GM18873 (cell line): ENCODE measurements around the gene B3GNT9.

ENCODE experiments used
- ATAC-seq: cut with Tn5 transposase; IDR thresholded peaks from one replicate; pipeline ENCODE4 v1.9.1; 2021; ENCODE audit warnings: mild to moderate bottlenecking, moderate library complexity, moderate number of reproducible peaks; ENCODE audit not compliant: unreplicated experiment, low FRiP score

B3GNT9 gene

DNA sequence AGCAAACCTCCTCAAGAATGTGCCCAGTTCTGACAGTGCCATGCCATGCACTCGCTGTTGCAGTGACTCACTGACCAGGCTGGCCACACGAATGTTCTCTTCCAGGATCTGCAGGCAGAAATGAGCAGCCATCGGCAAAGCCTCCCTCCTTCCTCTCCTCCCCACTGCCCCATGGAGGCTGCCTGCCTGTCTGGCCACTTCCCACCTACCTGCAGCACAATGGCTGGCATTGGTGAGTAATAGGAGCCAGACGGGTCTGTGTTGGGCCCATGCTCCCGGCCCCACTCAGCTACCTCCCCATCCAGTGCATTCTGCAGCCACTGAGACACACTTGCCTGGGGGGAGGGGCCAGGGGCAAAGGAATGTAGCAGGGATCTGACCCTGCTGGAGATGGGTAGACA is 35.8 kb upstream of the B3GNT9 start:
- no peak for ATAC-seq

GRCh38 chr16:67185651-67186134 is 34.9 kb upstream of the B3GNT9 start:
- no peak for ATAC-seq

DNA sequence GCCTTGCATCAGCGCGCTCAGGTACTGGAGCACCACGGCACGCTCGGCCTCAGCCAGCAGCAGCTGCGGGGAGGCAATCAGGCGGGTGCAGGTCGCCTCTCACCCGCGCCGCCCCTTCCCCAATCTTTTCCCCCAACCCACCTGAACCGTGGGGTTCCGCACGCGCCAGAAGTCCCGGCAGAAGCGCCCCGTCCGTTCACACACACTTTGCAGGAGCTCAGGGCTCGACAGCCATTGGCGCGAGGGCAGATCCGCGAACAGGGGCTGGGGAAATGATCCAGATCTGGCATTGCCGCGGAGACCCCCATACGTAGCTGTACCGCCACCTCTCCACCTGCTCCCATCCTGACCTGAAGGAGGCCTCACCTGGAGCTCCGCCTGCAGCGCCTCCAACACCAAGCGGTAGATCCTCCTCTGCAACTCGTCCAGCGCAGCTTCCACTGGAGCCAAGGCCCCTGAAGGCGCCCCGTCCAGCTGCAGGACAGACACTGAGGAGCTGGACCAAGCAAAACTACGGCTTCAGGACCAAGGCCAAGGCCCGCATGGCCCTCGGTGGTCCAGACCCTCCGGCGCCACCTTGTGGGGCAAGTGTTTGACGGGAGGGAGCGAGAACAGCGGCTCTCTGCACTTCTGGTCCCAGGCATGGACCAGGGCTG is 34.3 kb upstream of the B3GNT9 start:
- ATAC-seq, result no peak

DNA sequence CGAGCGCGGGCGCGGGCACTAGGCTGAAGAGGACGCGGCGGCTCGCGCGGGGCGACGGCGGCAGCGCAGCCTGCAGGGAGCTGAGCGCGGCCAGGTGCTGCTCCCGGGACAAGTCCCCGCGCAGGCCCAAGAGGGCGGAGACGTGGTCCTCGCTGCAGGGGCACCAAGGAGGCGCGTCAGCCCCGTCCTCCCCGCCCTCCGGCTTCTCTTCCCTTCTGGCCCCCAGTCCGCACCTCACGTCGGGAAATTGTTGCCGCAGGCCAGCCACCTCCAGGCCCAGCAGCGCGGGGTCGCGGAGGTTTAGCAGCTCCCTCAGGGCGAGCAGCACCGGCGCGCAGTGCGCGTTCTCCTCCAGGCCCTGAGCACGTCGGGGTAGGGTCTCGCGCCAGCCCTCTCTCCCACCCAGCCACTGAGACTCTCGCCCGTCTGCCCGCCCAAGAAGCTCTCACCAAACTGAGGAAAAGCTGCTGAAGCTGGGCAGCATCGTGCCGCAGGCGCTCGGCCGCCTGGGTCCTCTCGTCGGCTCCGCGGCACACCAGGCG is 33.7 kb upstream of the B3GNT9 start:
- no peak for ATAC-seq

DNA sequence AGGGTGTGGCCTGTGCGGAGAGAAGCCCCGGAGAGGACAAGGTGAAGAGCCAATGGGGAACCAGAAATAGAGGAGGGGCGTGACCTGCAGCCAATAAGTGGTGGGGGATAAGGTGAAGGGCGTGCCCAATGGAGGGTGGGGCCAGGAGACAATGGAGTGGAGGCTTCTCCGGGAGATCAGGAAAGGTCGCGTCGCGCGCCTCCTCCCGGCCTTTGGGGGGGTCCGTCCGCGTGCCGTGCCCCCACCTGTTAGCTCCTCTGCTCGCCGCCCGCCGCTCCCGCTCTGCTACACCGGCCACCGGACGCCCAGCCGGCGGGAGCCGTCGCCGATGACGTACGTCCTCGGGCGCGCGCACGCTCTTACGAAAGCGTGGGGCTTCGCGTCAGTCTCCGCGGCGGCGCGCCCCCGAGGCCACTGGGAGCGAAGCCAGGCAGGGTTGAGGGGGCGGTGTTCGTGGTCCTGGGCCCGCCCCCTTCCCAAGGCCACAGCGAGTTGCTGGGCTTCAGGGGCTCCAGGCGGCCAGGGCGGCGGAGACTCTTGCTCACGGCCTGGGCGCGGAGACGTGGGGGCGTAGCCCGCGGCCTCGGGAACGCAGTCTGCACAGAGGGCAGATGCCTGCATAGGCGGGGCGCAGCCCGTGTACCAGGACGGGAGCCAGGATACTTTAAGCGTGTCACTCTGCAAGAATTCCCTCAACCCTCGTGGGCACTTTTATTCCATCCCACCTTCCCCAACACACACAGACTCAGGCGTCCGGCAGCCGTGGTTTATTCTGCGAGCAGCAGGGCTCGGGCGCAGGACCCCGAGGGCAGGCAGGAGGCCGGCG is 33.0 kb upstream of the B3GNT9 start, which contains the start of gene MATCAP1:
Gene MATCAP1, minus strand, starts transcription at position 337 of the 826 bp plus-strand sequence. CDS start 3,353 bp downstream, outside the sequence.
- peak; percentile 83 for ATAC-seq

DNA sequence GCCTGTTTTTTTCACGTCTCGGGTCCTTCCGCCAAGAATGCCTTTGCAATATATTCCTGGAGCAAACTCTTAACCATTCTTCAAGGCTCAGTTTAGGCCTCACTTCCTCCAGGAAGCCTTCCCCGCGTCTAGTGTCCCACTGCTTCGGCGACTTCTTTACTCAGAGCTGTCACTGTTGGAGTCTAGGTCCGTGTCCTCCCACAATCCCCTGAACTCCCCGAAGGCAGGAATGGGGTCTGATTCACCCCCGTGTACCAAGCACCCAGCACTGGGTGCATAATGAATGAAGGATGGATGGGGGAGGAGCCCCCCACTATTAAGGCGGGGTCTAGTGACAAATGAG is 32.5 kb upstream of the B3GNT9 start:
- no peak for ATAC-seq

DNA sequence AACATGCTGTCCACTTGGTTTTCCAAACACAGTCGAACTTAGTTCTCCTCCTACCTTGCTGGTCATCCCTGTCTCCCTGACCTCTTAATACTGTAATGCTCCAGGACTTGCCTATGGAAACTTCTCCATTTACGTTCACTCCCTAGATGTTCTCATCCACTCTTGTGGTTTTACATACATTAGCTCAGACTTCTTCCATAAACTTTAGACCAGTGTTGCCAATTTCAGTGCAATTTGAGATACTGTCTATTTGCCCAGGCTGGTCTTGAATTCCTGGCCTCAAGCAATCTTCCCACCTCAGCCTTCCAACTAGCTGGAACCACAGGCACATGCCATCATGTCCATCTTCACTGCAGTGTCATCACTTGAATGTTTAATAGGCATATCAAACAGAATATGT is 31.5 kb upstream of the B3GNT9 start:
- no peak for ATAC-seq

DNA sequence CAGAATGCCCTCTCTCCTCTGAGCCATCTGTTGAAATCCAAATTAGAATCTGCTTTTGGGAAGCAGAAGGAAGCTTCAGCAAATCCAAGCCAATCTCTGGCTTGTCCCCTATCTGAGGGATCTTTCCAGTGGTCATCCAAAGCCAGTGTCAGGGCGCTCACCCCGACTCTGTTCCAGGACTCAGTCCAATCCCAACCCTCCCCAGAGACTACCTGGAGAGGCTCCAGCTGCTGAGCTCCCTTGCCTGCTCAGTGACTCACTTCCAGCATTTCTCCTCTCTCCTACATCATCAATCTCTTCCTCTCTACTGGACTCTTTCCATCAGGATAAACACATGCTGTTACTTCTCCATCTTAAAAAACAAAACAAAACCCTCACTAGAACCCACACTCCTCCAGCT is 30.5 kb upstream of the B3GNT9 start:
- ATAC-seq, result no peak

- no peak for ATAC-seq
Measured at GRCh38 chr16:67180166-67180565, 29.4 kb upstream of the B3GNT9 start.

DNA sequence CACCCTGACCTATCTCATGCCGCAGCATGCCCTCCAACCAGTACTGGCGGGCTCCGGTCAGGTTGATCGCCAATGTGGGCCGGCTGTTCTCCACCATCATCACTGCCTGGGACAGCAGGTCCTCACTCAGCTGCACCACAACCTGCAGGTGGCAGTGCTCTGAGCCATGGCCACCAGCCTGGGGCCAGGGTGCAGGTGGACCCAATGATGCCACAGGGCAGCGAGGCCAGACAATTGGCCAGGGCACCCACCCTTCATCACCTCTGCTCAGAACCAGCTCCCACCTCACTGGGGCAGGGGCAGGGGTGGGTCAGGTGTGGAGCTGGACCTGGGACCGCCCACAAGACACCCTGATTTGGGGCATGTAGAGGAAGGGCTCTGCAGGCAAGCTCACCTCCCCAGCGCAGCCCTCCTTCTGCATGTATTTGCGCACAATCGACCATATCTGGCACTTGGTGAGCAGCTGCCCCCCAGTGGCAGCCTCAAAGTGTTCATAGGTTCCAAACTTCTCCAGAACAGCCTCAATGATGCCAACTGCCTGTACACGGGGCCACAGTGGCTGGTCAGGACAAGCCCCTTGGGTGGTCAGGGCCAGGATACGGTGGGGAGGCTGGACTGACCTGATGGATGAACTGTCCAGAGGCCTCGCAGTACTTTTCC is 28.8 kb upstream of the B3GNT9 start:
- no peak for ATAC-seq

GRCh38 chr16:67177743-67178699 is 27.2 kb upstream of the B3GNT9 start:
- no peak for ATAC-seq

GRCh38 chr16:67176662-67177061 is 25.9 kb upstream of the B3GNT9 start:
- no peak for ATAC-seq

DNA sequence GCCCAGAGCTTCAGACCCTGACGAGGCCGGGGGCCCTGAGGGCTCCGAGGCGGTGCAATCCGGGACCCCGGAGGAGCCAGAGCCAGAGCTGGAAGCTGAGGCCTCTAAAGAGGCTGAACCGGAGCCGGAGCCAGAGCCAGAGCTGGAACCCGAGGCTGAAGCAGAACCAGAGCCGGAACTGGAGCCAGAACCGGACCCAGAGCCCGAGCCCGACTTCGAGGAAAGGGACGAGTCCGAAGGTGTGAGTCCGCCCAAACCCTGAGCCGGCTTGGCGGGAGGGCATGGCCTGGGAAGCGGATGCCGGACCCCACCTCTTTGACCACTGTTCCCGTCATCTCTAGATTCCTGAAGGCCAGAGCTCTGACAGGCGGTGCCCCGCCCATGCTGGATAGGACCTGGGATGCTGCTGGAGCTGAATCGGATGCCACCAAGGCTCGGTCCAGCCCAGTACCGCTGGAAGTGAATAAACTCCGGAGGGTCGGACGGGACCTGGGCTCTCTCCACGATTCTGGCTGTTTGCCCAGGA is 24.0 kb upstream of the B3GNT9 start:
- ATAC-seq, result no peak

DNA sequence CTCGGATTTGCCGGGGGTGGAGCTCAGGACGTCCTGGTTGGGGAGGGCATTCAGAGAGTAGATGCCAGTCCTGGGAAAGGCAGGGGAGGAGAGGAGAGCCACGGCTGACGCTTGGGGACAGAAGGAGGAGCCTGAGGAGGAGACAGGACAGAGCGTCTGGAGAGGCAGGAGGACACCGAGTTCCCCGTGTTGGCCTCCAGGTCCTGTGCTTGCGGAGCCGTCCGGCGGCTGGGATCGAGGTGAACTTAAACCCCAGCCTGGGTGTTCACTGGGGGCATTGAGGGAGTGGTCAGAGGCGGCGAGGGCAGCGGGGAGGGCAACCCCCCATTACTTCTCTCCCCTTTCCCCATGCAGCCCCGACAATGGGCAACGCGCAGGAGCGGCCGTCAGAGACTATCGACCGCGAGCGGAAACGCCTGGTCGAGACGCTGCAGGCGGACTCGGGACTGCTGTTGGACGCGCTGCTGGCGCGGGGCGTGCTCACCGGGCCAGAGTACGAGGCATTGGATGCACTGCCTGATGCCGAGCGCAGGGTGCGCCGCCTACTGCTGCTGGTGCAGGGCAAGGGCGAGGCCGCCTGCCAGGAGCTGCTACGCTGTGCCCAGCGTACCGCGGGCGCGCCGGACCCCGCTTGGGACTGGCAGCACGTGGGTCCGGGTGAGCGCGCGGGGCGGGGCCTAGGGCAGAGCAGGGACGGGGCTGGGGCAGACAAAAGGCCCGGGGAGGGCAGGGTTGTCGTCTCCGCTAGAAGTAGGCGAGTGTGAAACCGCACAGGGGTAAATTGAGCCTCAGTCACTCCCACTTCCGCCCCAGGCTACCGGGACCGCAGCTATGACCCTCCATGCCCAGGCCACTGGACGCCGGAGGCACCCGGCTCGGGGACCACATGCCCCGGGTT is 23.3 kb upstream of the B3GNT9 start:
- ATAC-seq, result peak; percentile 39

DNA sequence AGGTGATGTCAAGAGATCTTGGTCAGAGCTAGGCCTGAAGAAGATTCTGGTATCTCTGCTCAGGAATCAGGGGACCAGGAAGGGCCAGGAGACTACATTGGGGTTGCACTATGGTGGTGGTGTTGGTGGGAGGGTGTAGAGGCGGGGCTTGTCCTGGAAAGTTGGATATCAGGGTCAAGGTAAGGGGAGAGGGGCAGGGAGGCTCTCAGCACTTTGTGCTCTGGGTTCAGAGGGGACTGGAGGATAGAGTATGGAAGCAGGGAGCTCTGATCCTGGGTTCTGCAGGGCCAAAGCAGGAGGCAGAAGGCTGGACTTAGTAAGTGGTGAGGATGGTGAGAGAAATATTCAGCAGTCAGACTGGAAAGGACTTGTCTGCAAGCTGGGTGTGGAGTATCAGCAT is 22.5 kb upstream of the B3GNT9 start:
- ATAC-seq, result no peak

GRCh38 chr16:67170949-67171649 is 20.3 kb upstream of the B3GNT9 start:
- ATAC-seq, result no peak

DNA sequence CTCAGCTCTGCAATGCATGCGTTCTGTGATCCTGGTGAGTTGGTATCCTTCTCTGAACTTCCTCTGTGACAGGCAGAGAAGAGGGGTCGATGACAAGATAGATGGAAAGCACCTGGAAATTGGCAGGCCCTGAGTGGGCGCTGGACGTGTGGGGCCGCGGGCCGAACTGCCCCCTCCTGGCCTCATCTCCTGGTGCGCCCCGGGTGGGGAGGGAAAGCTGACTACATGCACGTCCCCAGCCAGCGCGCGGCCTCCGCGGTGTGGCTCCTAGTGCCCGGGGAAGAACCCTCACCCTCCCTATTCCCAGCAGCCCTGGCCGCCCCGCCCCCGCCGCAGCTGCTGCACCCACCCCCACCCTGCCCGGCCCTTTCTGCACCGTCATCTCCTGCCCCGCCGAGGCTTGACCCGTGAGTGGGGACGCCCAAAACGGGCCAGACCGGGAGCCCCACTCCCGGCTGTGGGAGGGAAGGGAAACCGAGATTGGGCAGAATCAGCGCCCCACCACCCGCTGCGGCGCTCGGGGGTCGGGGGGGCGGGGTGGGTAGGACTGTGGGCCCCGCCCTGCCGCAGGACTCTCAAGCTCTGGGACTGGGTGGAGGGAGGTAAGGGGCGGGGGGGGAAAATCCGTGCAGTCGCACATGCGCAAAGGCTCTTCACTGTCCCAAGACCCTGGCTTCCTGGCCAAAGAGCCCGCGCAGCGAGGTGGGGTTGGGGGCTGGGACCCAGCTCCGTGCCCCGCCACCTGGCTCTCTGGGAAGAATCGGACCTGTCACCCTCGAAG is 19.6 kb upstream of the B3GNT9 start, which contains the start of gene NOL3:
Gene NOL3, plus strand, starts transcription at position 371 of the 781 bp plus-strand sequence.
- ATAC-seq, result peak; percentile 48
